ENCODE results near the gene ZNF771.
"Not testable (repeated sequence)": the region's sequence is repeated elsewhere in the genome, so short reads cannot be mapped to it uniquely, and the experiment has no call there.

Gene ZNF771

DNA sequence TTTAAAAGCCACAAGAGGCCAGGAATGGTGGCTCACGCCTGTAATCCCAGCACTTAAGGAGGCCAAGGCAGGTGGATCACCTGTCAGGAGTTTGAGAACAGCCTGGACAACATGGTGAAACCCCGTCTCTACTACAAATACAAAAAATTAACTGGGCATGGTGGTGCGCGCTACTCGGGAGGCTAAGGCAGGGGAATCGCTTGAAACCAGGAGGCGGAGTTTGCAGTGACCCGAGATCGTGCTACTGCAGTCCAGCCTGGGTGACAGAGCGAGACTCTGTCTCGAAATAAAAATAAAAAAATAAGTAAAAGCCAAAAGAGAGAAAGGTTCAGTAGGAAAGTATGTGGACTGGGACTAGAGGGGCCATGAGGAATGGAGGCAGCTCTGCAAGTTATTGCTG is 52.0 kb downstream of the ZNF771 start:
- Histone ChIP-seq H3K9ac (ENCODE audit: low read depth, low read length) (no peak overlapping the region), H3K36me3 (ENCODE audit: insufficient read depth, low read depth, low read length) (no peaks in the 10 kb centered on the region), H3K4me1 (ENCODE audit: insufficient read depth, low read length) (no peaks in the 10 kb centered on the region), H3K27me3 (ENCODE audit: insufficient read depth, low read length) (no peaks in the 10 kb centered on the region), H3K4me3 (ENCODE audit: low read length) (no peak overlapping the region), H3K27ac (ENCODE audit: low read length) (no peak overlapping the region), H3K9me3 (ENCODE audit: insufficient read depth, low read depth, low read length) (no peaks in the 10 kb centered on the region)

DNA sequence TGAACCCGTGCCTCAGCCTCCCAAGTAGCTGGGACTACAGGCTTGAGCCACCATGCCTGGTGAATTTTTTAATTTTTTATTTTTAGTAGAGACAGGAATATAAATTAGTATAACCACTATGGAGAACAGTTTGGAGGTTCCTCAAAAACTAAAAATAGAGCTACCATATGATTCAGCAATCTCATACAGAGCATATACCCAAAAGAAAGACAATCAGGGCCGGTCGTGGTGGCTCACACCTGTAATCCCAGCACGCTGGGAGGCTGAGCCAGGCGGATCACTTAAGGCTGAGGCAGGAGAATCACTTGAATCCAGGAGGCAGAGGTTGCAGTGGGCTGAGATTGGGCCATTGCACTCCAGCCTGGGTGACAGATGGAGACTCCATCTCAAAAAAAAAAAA is 54.0 kb downstream of the ZNF771 start:
- not testable (repeated sequence) for H3K36me3 ChIP-seq (ENCODE audit: insufficient read depth, low read depth, low read length); H3K9ac ChIP-seq (ENCODE audit: low read depth, low read length); H3K4me3 ChIP-seq (ENCODE audit: low read length); H3K27ac ChIP-seq (ENCODE audit: low read length); H3K27me3 ChIP-seq (ENCODE audit: insufficient read depth, low read length); H3K4me1 ChIP-seq (ENCODE audit: insufficient read depth, low read length); H3K9me3 ChIP-seq (ENCODE audit: insufficient read depth, low read depth, low read length)

DNA sequence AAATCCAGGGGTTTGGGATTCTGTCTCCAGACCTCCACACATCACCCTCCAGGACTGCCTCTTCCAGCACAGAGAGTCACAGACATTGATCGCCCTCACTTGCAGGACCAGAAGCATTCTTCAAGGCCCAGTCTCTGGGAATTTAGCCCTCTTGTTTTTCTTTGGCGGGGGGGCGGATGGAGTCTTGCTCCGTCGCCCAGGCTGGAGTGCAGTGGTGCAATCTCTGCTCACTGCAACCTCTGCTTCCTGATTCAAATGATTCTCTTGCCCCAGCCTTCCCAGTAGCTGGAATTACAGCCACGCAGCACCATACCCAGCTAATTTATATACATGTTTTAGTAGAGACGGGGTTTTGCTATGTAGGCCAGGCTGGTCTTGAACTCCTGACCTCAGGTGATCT is 56.7 kb downstream of the ZNF771 start:
- H3K9ac ChIP-seq (ENCODE audit: low read depth, low read length): no peak overlapping the region
- no peaks in the 10 kb centered on the region for H3K27me3 ChIP-seq (ENCODE audit: insufficient read depth, low read length)
- H3K9me3 ChIP-seq (ENCODE audit: insufficient read depth, low read depth, low read length): no peaks in the 10 kb centered on the region
- H3K4me1 ChIP-seq (ENCODE audit: insufficient read depth, low read length): no peaks in the 10 kb centered on the region
- H3K36me3 ChIP-seq (ENCODE audit: insufficient read depth, low read depth, low read length): no peaks in the 10 kb centered on the region
- no peak overlapping the region for H3K27ac ChIP-seq (ENCODE audit: low read length)
- no peak overlapping the region for H3K4me3 ChIP-seq (ENCODE audit: low read length)
